Measurements from ENCODE around the gene BOD1L1. TPM values are rescaled to one million over a fixed set of nuclear protein-coding genes. Genes with fewer than 3 reads are reported as not detected.

Gene BOD1L1
- polyA plus RNA-seq, 1 donor from 2014 or later = 43.3 TPM

DNA sequence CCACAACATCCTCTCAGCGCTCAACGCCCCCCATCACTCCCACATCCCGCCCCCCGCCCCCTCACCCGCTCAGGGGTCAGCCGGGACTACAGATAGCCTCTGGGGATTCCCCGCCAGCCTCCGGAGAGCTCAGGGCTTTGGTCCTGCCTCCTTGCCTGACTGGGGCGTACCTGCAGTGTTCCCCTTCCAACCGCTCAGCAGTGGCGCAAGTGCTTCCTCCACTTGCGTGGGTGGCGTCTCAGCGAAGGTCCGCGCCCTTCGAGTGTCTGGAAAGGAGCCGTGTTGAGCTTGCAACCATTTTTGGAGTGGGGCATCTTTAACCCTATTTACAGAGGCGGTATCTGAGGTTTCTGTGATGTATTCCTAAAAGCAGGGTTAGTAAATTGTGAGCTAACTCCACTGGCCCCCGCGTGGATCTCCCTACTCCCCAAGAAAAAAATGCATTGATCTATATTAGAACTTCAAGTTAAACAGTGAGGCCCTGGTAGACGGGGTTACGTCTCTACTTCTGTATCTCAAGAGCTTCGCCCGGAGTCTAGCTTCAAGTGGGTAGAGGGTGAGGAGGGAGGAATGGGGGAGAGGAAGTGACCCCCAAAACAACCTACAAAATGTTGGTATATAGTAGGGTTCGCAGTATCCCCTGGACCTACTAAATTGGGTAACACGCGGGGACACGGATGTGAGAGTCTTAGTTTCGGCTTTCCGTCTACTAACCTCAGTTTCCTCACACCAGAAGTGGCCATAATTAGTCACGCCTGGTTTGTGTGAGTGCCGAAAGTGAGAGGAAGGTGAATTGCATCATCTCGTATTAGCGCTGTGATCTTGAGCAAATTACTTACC is 99.3 kb downstream of the BOD1L1 start:
- TF ChIP-seq CTCF (IDR thresholded peaks at IDR 0.05; ENCODE audit: poor library complexity, severe bottlenecking) (no peak), EZH2 (IDR thresholded peaks at IDR 0.05; ENCODE audit: borderline replicate concordance, insufficient read depth, low read length, poor library complexity, severe bottlenecking) (no peak), MXI1 (conservative IDR thresholded peaks at IDR 0.05; ENCODE audit: poor library complexity, severe bottlenecking) (no peak)
- no peak overlapping the region for H3K9ac ChIP-seq (ENCODE audit: low read length)
- H3F3A ChIP-seq (ENCODE audit: insufficient read depth, low read length, poor library complexity, severe bottlenecking) = no peaks in the 10 kb centered on the region
- H3K79me2 ChIP-seq (replicated peaks; ENCODE audit: insufficient read depth, low read length) = no peaks in the 10 kb centered on the region
- no peak overlapping the region for H2AFZ ChIP-seq (ENCODE audit: low read depth, low read length)
- no peak overlapping the region for H3K4me2 ChIP-seq (ENCODE audit: low read length)
- peaks cover 100% of the 10 kb centered on the region for H3K27me3 ChIP-seq (ENCODE audit: insufficient read depth, low read depth, low read length)
- no peaks in the 10 kb centered on the region for H3K9me2 ChIP-seq (ENCODE audit: insufficient read depth, low read length)
- H3K27ac ChIP-seq (ENCODE audit: low read length) = no peak overlapping the region
- no peaks in the 10 kb centered on the region for H3K36me3 ChIP-seq (ENCODE audit: insufficient read depth, low read length)
- no peak overlapping the region for H3K4me3 ChIP-seq (ENCODE audit: low read length)
- H4K20me1 ChIP-seq (ENCODE audit: insufficient read depth) = no peaks in the 10 kb centered on the region
- H3K9me3 ChIP-seq (ENCODE audit: low read length) = peaks cover 17% of the 10 kb centered on the region

DNA sequence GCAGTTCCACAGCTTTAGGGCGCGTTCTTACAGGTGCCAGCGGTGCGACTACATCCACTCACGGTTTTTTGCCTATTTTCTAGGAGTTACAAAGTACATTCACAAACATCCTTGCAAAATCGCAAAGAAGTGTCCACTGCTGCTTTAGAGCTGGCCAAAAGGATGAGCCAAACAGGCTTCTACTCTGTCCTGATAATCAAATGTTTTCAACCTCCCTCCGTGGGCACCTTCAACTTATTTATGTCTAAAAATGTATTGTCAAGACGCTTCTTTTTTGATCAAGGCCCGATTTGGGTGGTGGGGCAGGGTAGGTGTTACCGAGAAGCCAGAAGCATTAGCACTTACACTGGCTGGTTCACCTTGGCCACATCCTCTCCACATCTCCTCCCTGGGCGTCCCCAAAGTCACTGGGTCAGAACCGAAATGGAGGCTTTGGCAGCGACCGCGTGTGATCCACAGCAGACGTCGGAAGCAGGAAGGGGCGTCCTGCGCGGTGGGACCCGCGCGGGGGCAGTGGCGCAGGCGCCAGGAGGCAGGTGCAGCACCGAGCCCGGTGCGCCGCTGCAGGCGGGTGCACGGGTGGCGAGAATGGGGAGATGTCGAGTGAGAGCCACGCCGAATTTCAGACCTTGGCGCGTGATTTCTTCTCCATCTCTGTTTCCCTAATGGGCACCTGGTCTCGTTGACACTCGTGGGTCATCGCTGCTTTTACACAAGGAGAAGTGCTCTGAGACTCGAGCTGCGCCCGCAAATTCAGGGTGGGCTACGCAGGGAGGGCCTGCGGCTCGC is 100.1 kb downstream of the BOD1L1 start:
- no peak overlapping the region for H3K27ac ChIP-seq (ENCODE audit: low read length)
- H3K9me3 ChIP-seq (ENCODE audit: low read length) = peaks cover 17% of the 10 kb centered on the region
- no peaks in the 10 kb centered on the region for H3F3A ChIP-seq (ENCODE audit: insufficient read depth, low read length, poor library complexity, severe bottlenecking)
- H3K27me3 ChIP-seq (ENCODE audit: insufficient read depth, low read depth, low read length) = peaks cover 100% of the 10 kb centered on the region
- peak overlapping the region; percentile 41 for H3K4me3 ChIP-seq (ENCODE audit: low read length)
- H3K79me2 ChIP-seq (replicated peaks; ENCODE audit: insufficient read depth, low read length) = no peaks in the 10 kb centered on the region
- H3K36me3 ChIP-seq (ENCODE audit: insufficient read depth, low read length) = no peaks in the 10 kb centered on the region
- no peaks in the 10 kb centered on the region for H4K20me1 ChIP-seq (ENCODE audit: insufficient read depth)
- TF ChIP-seq POLR2AphosphoS5 (IDR thresholded peaks at IDR 0.05) (peak; percentile 7), EZH2 (IDR thresholded peaks at IDR 0.05; ENCODE audit: borderline replicate concordance, insufficient read depth, low read length, poor library complexity, severe bottlenecking) (no peak)
- H3K9me2 ChIP-seq (ENCODE audit: insufficient read depth, low read length) = no peaks in the 10 kb centered on the region
- H3K9ac ChIP-seq (ENCODE audit: low read length) = no peak overlapping the region
- no peak overlapping the region for H3K4me2 ChIP-seq (ENCODE audit: low read length)
- no peak overlapping the region for H2AFZ ChIP-seq (ENCODE audit: low read depth, low read length)

GRCh38 chr4:13526658-13527057 is 100.9 kb downstream of the BOD1L1 start:
- Histone ChIP-seq H3K4me3 (ENCODE audit: low read length) (no peak overlapping the region), H3K27me3 (ENCODE audit: insufficient read depth, low read depth, low read length) (peaks cover 100% of the 10 kb centered on the region), H3K4me2 (ENCODE audit: low read length) (no peak overlapping the region), H3K79me2 (replicated peaks; ENCODE audit: insufficient read depth, low read length) (no peaks in the 10 kb centered on the region), H3F3A (ENCODE audit: insufficient read depth, low read length, poor library complexity, severe bottlenecking) (no peaks in the 10 kb centered on the region), H2AFZ (ENCODE audit: low read depth, low read length) (no peak overlapping the region), H3K36me3 (ENCODE audit: insufficient read depth, low read length) (no peaks in the 10 kb centered on the region), H3K9me3 (ENCODE audit: low read length) (peaks cover 17% of the 10 kb centered on the region), H3K27ac (ENCODE audit: low read length) (no peak overlapping the region), H3K9ac (ENCODE audit: low read length) (no peak overlapping the region), H4K20me1 (ENCODE audit: insufficient read depth) (no peaks in the 10 kb centered on the region), H3K9me2 (ENCODE audit: insufficient read depth, low read length) (no peaks in the 10 kb centered on the region)
- TF ChIP-seq SMC3 (conservative IDR thresholded peaks at IDR 0.05; ENCODE audit: poor library complexity) = no peak

Measured in neural cell (in vitro differentiated cells).